Heart left ventricle (tissue), 16 donors: ENCODE results near the gene DNAH7. TPM values are rescaled to one million over a fixed set of nuclear protein-coding genes. Genes with fewer than 3 reads are reported as not detected.

Experiments used
- ATAC-seq, 4 donors: fragments of 200-7000 bp; cut with Tn5 transposase; one replicate each; pipeline ENCODE4 v1.9.1; 2020 to 2022; ENCODE audit warnings: moderate library complexity in 4 of 4, mild to moderate bottlenecking in 3 of 4, moderate number of reproducible peaks in 1 of 4
- DNase-seq, 5 donors: peaks; one replicate each; pipeline ENCODE4 v3.0.0-alpha.2; 2020
- H3K27ac ChIP-seq, 12 donors: fragments of 200-600 bp; sonication (generic) in 4 of 12; one replicate each; pipeline versions ENCODE4 v1.5.0 to v1.8.0; 2016 to 2022; ENCODE audit warnings: mild to moderate bottlenecking in 2 of 12
- H3K27me3 ChIP-seq, 9 donors: fragments of 200-600 bp; sonication (generic) in 2 of 9; one replicate each; pipeline versions ENCODE4 v1.5.1 to v1.8.0; 2016 to 2022; ENCODE audit warnings: mild to moderate bottlenecking in 3 of 9
- H3K36me3 ChIP-seq, 9 donors: fragments of 200-600 bp; sonication (generic) in 2 of 9; one replicate each; pipeline versions ENCODE4 v1.5.0 to v1.8.0; 2018 to 2022; ENCODE audit warnings: mild to moderate bottlenecking in 2 of 9
- H3K4me1 ChIP-seq, 12 donors: fragments of 200-600 bp; sonication (generic) in 4 of 12; one replicate each; pipeline versions ENCODE4 v1.5.0 to v1.8.0; 2016 to 2022; ENCODE audit warnings: mild to moderate bottlenecking in 3 of 12
- H3K4me3 ChIP-seq, 12 donors: fragments of 200-600 bp; sonication (generic) in 4 of 12; one replicate each; pipeline versions ENCODE4 v1.5.0 to v1.8.0; 2017 to 2022; ENCODE audit warnings: mild to moderate bottlenecking in 9 of 12, moderate library complexity in 4 of 12
- H3K9me3 ChIP-seq, 12 donors: fragments of 200-600 bp; sonication (generic) in 4 of 12; one replicate each; pipeline versions ENCODE4 v1.5.0 to v1.8.0; 2016 to 2022; ENCODE audit warnings: mild to moderate bottlenecking in 1 of 12
- POLR2A ChIP-seq, 2 donors: fragments of 450-650 bp; IDR thresholded peaks; one replicate each; pipeline ENCODE4 v1.6.1; 2017; ENCODE audit warnings: antibody characterized with exemption in 2 of 2, mild to moderate bottlenecking in 2 of 2, moderate library complexity in 2 of 2
- WGBS, 4 donors: extraction: QIAGEN DNeasy Blood & Tissue Kit in 2 of 4; methylation state at CpG; one replicate each; pipeline versions ENCODE4 v1.1.5 to v1.1.7; 2013 to 2018; 5-methylcytosine and 5-hydroxymethylcytosine counted together
- intact Hi-C, 10 donors: fragments of 100-400 bp; cut with DNase I; formaldehyde crosslinking; loops; one replicate each; pipeline versions ENCODE4 v1.11.1 to v1.14.2; 2022
- polyA plus RNA-seq, 2 donors: library from polyadenylated mRNA; stranded (reverse); fragments of 200-250 nt; gene quantifications; one replicate each; pipeline ENCODE4 v1.2.3, GENCODE V29; 2013
- total RNA-seq, 9 donors: library from RNA; depleted of rRNA in 2 of 9; stranded (reverse); fragments of >200 nt in 2 of 9; fragmentation: NEBNext Ultra II Directional in 3 of 9; extraction: Animal tissue kit (Norgen Biotek cat#: 25700) in 3 of 9; gene quantifications; one replicate each; pipeline versions ENCODE4 v1.1.0 to v1.2.4, GENCODE V29; 2016 to 2023
- TF ChIP-seq, protein P1 (sequence below), 12 donors: fragments of 200-600 bp; sonication (generic) in 4 of 12; IDR thresholded peaks; one replicate each; pipeline versions ENCODE4 v1.5.0 to v1.8.0; 2018 to 2022; ENCODE audit warnings: antibody characterized with exemption in 12 of 12, mild to moderate bottlenecking in 5 of 12
- donor health status: ischemic (EF 13 %, LVEDD 7.1; RV severe dilation, severe dysfunction).
- donor health status: healthy with polysubstance abuse.
- donor health status: DM: no; HTN: yes; CAD: no.
- donor health status: DM: no; HTN: no; CAD: no.
- donor health status: ischemic (EF 25% LVEDD 6.9; RV normal size, moderate dysfunction).
- donor health status: ischemic (EF 25% LVEDD 5.7; RV mildly dilated, moderate dysfunction).
- donor health status: healthy.
- donor health status: DM: yes; HTN: yes; CAD: no.
- donor health status: ischemic (EF 35%, LVEDD 5.7; RV mildly dilated, moderate dysfunction).
- donor health status: nonischemic (EF 11% LVEDD 7.7; RV severe dilation, severe dysfunction).
- donor health status: DM: yes; HTN: yes; CAD: no.
- donor health status: PGD.
- donor health status: ischemic (EF 29% LVEDD 5.4; RV normal size, mild dysfunction).
- donor health status: nonischemic (EF 23%, LVEDD 6.1; RV moderate dilation, normal function).

Gene DNAH7
- total and polyA plus RNA-seq, 11 donors = 0.08 to 1.5 (median 0.40) TPM; not detected in 1

DNA sequence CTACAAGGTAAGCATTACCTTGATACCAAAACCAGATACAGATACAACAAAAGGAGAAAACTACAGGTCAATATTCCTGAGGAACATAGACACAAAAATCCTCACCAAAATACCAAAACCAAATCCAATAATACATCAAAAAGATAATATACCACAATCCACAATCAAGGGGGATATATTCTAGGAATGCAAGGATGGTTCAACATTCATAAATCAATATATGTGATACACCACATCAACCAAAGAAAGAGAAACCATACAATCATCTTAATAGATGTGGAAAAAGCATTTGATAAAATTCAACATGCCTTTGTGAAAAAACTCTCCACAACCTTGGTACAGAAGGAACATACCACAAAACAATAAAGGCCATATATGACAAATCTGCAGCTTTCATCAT is 28.4 kb downstream of the DNAH7 start:
- H3K27me3 ChIP-seq = no peaks in the 10 kb centered on the region
- intact Hi-C loops = no loop called here
- peaks cover 0 to 44% (median 17%) of the 10 kb centered on the region in 12 donors for H3K9me3 ChIP-seq
- DNase-seq = no peak
- TF ChIP-seq POLR2A (IDR thresholded peaks at IDR 0.05) = no peak
- TF ChIP-seq, protein P1, sequence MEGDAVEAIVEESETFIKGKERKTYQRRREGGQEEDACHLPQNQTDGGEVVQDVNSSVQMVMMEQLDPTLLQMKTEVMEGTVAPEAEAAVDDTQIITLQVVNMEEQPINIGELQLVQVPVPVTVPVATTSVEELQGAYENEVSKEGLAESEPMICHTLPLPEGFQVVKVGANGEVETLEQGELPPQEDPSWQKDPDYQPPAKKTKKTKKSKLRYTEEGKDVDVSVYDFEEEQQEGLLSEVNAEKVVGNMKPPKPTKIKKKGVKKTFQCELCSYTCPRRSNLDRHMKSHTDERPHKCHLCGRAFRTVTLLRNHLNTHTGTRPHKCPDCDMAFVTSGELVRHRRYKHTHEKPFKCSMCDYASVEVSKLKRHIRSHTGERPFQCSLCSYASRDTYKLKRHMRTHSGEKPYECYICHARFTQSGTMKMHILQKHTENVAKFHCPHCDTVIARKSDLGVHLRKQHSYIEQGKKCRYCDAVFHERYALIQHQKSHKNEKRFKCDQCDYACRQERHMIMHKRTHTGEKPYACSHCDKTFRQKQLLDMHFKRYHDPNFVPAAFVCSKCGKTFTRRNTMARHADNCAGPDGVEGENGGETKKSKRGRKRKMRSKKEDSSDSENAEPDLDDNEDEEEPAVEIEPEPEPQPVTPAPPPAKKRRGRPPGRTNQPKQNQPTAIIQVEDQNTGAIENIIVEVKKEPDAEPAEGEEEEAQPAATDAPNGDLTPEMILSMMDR (IDR thresholded peaks at IDR 0.05) = no peak
- H3K36me3 ChIP-seq = no peaks in the 10 kb centered on the region
- ATAC-seq = no peak
- no peak overlapping the region for H3K27ac ChIP-seq
- H3K4me3 ChIP-seq = no peak overlapping the region
- no peaks in the 10 kb centered on the region for H3K4me1 ChIP-seq

DNA sequence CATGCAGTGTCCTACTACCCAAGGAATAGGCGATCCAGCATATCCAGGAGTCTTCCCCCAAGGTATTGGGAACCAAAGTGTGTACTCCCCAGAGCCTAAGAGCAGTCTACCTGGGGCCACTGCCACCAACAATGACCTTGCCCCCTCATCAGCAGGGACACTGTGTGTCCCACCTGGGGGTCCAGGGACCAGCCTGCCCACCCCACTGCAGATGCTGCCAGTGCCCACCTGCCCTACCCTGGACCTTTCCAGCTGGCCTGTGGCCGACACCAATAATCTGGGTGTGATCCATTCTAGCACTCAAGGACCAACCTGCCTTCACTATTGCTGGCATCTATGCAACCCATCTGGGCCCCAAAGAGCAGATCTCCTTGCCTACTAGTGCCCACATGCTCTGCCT is 32.2 kb downstream of the DNAH7 start:
- H3K9me3 ChIP-seq = peaks cover 0 to 47% (median 16%) of the 10 kb centered on the region in 12 donors
- H3K27ac ChIP-seq = no peak overlapping the region
- no peaks in the 10 kb centered on the region for H3K36me3 ChIP-seq
- intact Hi-C loops = no loop called here
- 84 to 100% (median 93%) methylated on average over 2 of the region's 2 CpGs for WGBS, 4 donors
- H3K27me3 ChIP-seq = no peaks in the 10 kb centered on the region
- ATAC-seq (no peak), DNase-seq (no peak)
- no peaks in the 10 kb centered on the region for H3K4me1 ChIP-seq
- H3K4me3 ChIP-seq = no peak overlapping the region
- no peak for TF ChIP-seq POLR2A (IDR thresholded peaks at IDR 0.05)
- TF ChIP-seq, protein P1 (IDR thresholded peaks at IDR 0.05) = no peak

DNA sequence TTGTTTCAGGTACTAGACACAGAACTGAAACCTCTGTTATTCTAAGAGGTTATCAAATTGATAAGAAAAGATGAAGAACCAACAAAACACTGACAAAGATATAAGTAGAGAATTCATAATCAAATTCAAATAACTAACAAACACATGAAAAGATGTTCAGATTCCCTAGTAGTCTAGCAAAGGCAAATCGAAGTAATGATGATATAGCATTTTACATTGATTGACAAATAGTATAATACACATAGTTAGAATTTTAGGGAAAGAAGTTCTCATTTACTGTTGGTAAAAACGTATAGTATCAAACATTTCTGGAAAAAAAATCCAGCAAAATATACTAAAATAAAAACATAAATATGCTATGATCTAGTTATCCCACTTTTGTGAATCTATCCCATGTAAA is 50.6 kb downstream of the DNAH7 start:
- 71 to 82% (median 75%) methylated on average over 2 of the region's 2 CpGs for WGBS, 4 donors
- Histone ChIP-seq H3K4me1 (no peaks in the 10 kb centered on the region), H3K4me3 (no peak overlapping the region), H3K27ac (no peak overlapping the region), H3K36me3 (no peaks in the 10 kb centered on the region), H3K27me3 (no peaks in the 10 kb centered on the region), H3K9me3 (peaks cover 0 to 20% (median 0%) of the 10 kb centered on the region in 12 donors)
- intact Hi-C loops = no loop called here
- ATAC-seq (no peak), DNase-seq (no peak)
- TF ChIP-seq, protein P1 (IDR thresholded peaks at IDR 0.05) = no peak
- TF ChIP-seq POLR2A (IDR thresholded peaks at IDR 0.05) = no peak

DNA sequence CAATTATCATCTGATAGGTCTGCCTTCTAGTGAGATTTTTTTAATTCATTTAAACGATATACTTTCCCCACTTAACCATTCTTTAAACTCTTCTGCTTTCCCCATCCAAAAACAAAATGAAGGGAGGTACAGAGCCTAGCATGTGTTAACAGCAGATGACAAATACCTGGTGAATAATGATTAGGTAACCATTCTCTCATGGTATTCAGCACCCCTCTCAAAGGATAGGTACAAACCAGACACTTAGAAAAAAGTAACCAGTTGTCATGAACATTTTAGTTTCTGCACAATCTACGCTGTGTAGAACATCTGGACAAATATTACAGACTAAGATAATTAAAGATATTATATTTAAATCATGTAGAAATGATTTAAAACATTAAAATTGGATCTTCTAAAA is 56.3 kb downstream of the DNAH7 start:
- no peak for TF ChIP-seq POLR2A (IDR thresholded peaks at IDR 0.05)
- TF ChIP-seq, protein P1 (IDR thresholded peaks at IDR 0.05) = no peak
- H3K36me3 ChIP-seq = no peaks in the 10 kb centered on the region
- intact Hi-C loops = no loop called here
- no peaks in the 10 kb centered on the region for H3K27me3 ChIP-seq
- WGBS, 4 donors = 80 to 85% (median 83%) methylated on average over 2 of the region's 2 CpGs
- no peak for DNase-seq
- H3K4me3 ChIP-seq = no peak overlapping the region
- no peak overlapping the region for H3K27ac ChIP-seq
- H3K9me3 ChIP-seq = peaks cover 0 to 7% (median 0%) of the 10 kb centered on the region in 12 donors
- no peak for ATAC-seq
- H3K4me1 ChIP-seq = no peaks in the 10 kb centered on the region
